ENCODE results near the gene MMP2.

MMP2 gene

GRCh38 chr16:55515111-55515510, 36.1 kb downstream of the MMP2 start:
- Mint-ChIP-seq H3K36me3 (ENCODE audit: insufficient read depth) (no peaks in the 10 kb centered on the region), H3K4me1 (no peaks in the 10 kb centered on the region), H3K27me3 (peaks cover 50% of the 10 kb centered on the region), H3K9me3 (peaks cover 5% of the 10 kb centered on the region), H3K4me3 (no peak overlapping the region), H3K27ac (ENCODE audit: low read depth) (no peak overlapping the region)
- ATAC-seq (replicated peaks; ENCODE audit: extremely low read depth, poor library complexity, severe bottlenecking) (no peak), DNase-seq (ENCODE audit: low spot score in 2 of 2) (no peak)

- H3K4me3 Mint-ChIP-seq, result no peak overlapping the region
- H3K27me3 Mint-ChIP-seq, result peaks cover 12% of the 10 kb centered on the region
- DNase-seq (ENCODE audit: low spot score in 2 of 2) (no peak), ATAC-seq (replicated peaks; ENCODE audit: extremely low read depth, poor library complexity, severe bottlenecking) (no peak)
- H3K27ac Mint-ChIP-seq (ENCODE audit: low read depth), result no peak overlapping the region
- H3K36me3 Mint-ChIP-seq (ENCODE audit: insufficient read depth), result no peaks in the 10 kb centered on the region
- no peaks in the 10 kb centered on the region for H3K4me1 Mint-ChIP-seq
- no peaks in the 10 kb centered on the region for H3K9me3 Mint-ChIP-seq
Observed at GRCh38 chr16:55521792-55522191, 42.8 kb downstream of the MMP2 start.

DNA sequence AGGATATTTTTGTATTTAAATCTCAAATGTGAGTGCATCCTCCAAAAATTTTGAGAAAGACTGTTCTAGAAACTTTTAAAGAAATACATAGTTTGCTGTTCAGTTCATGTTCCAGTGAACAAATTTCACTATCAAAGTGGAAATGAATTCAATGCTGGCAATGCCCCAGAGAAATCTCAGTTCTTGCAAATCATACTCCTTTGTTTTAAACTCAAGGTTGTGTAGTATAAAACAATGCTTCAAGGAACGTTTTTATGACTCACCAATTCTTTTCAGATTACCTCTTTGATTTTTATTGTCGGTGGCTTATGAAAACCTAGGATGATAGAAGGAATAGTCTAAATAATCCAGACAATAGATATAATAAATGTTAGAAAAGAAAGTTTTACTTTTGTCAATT, 47.4 kb downstream of the MMP2 start:
- H3K27me3 Mint-ChIP-seq, result peaks cover 21% of the 10 kb centered on the region
- no peaks in the 10 kb centered on the region for H3K9me3 Mint-ChIP-seq
- H3K4me1 Mint-ChIP-seq, result no peaks in the 10 kb centered on the region
- H3K27ac Mint-ChIP-seq (ENCODE audit: low read depth), result no peak overlapping the region
- peaks cover 1% of the 10 kb centered on the region for H3K36me3 Mint-ChIP-seq (ENCODE audit: insufficient read depth)
- no peak for ATAC-seq (replicated peaks; ENCODE audit: extremely low read depth, poor library complexity, severe bottlenecking)
- DNase-seq (ENCODE audit: low spot score in 2 of 2), result no peak
- no peak overlapping the region for H3K4me3 Mint-ChIP-seq

DNA sequence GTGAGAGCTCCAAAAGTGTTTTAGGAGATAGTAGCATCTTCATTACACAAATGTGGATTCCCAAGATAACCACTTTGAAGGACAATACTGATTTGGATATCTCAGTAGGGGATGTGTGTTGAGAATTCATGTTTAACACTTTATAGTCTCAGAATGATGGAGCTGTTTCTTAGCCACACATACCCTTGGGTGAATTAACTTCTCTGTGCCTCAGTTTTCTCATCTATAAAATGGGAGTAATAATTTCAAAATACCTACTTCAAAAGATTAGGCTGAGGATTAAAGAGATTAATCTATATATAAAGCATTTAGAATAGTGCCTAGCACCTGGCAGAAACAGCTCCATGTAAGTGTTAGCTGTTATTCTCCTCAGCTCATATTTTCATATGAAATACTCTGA, 48.9 kb downstream of the MMP2 start:
- Mint-ChIP-seq H3K4me3 (no peak overlapping the region), H3K27ac (ENCODE audit: low read depth) (no peak overlapping the region)

DNA sequence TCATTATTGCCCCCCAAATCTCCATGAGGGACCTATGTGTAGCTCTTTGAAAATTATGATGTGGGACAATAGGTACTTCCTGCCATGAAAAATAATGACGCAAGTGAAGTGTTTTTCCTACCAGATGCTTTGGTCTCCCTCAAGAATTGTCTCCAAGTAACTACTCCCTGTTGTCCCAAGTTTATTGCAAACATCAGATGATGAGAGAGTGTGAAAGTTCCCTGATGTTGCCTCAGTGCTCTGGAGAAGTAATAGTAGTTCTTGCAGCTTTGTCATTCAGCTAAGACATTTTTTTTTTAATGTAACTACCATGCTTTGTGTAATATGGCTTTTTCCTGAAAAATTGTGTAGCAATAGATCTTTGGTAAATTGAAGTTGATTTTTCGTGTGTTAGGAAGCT, 50.0 kb downstream of the MMP2 start:
- no peak for ATAC-seq (replicated peaks; ENCODE audit: extremely low read depth, poor library complexity, severe bottlenecking)
- Mint-ChIP-seq H3K9me3 (no peaks in the 10 kb centered on the region), H3K36me3 (ENCODE audit: insufficient read depth) (peaks cover 1% of the 10 kb centered on the region), H3K4me3 (no peak overlapping the region), H3K27me3 (peaks cover 21% of the 10 kb centered on the region), H3K27ac (ENCODE audit: low read depth) (no peak overlapping the region), H3K4me1 (no peaks in the 10 kb centered on the region)
- no peak for DNase-seq (ENCODE audit: low spot score in 2 of 2)

More for the DNA sequence above, 48.9 kb downstream of the MMP2 start:
- H3K9me3 Mint-ChIP-seq, result no peaks in the 10 kb centered on the region
- peaks cover 1% of the 10 kb centered on the region for H3K36me3 Mint-ChIP-seq (ENCODE audit: insufficient read depth)
- ATAC-seq (replicated peaks; ENCODE audit: extremely low read depth, poor library complexity, severe bottlenecking) (no peak), DNase-seq (ENCODE audit: low spot score in 2 of 2) (no peak)
- H3K4me1 Mint-ChIP-seq, result no peaks in the 10 kb centered on the region
- H3K27me3 Mint-ChIP-seq, result peaks cover 21% of the 10 kb centered on the region

DNA sequence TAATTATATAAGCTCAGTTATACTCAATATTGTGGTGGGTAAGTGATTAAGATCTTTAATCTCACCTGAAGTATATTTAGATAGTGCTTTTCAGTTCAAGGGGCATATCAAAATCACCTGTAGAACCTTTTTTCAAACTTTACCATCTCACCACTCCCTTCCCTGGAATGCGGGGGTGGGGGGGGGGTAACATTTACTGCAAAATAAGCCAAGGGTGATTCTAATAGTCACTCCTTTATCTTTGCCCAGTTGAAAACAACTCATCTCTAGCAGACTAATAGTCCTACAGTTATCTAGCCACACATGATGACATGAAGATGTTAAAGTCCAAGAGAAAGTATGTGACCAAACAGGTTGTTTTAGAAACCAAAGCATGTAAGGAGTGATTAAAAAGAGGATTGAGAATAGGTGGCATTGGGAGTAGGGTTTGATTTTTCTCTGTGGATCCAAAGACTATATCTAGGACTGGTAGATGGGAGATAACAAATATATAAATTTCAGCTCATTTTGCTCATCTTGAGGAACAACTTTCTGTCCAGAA, 51.4 kb downstream of the MMP2 start:
- ATAC-seq (replicated peaks; ENCODE audit: extremely low read depth, poor library complexity, severe bottlenecking), result no peak
- no peak overlapping the region for H3K27ac Mint-ChIP-seq (ENCODE audit: low read depth)
- H3K27me3 Mint-ChIP-seq, result peaks cover 21% of the 10 kb centered on the region

GRCh38 chr16:55532227-55532626, 53.2 kb downstream of the MMP2 start:
- Mint-ChIP-seq H3K4me3 (no peak overlapping the region), H3K27ac (ENCODE audit: low read depth) (no peak overlapping the region), H3K9me3 (no peaks in the 10 kb centered on the region), H3K27me3 (peaks cover 21% of the 10 kb centered on the region), H3K36me3 (ENCODE audit: insufficient read depth) (peaks cover 1% of the 10 kb centered on the region), H3K4me1 (no peaks in the 10 kb centered on the region)
- DNase-seq (ENCODE audit: low spot score in 2 of 2) (no peak), ATAC-seq (replicated peaks; ENCODE audit: extremely low read depth, poor library complexity, severe bottlenecking) (no peak)

More for the DNA sequence above, 51.4 kb downstream of the MMP2 start:
- H3K4me1 Mint-ChIP-seq, result no peaks in the 10 kb centered on the region
- no peak for DNase-seq (ENCODE audit: low spot score in 2 of 2)
- peaks cover 1% of the 10 kb centered on the region for H3K36me3 Mint-ChIP-seq (ENCODE audit: insufficient read depth)
- H3K9me3 Mint-ChIP-seq, result no peaks in the 10 kb centered on the region
- H3K4me3 Mint-ChIP-seq, result no peak overlapping the region

- H3K4me3 Mint-ChIP-seq, result no peak overlapping the region
- no peak overlapping the region for H3K27ac Mint-ChIP-seq (ENCODE audit: low read depth)
- no peak for ATAC-seq (replicated peaks; ENCODE audit: extremely low read depth, poor library complexity, severe bottlenecking)
- H3K36me3 Mint-ChIP-seq (ENCODE audit: insufficient read depth), result peaks cover 1% of the 10 kb centered on the region
- H3K27me3 Mint-ChIP-seq, result peaks cover 9% of the 10 kb centered on the region
- no peaks in the 10 kb centered on the region for H3K4me1 Mint-ChIP-seq
- DNase-seq (ENCODE audit: low spot score in 2 of 2), result no peak
- no peaks in the 10 kb centered on the region for H3K9me3 Mint-ChIP-seq
Observed at GRCh38 chr16:55534756-55535155, 55.8 kb downstream of the MMP2 start.

GRCh38 chr16:55539049-55539448, 60.1 kb downstream of the MMP2 start:
- DNase-seq (ENCODE audit: low spot score in 2 of 2), result no peak

GRCh38 chr16:55539488-55539887, 60.5 kb downstream of the MMP2 start:
- Mint-ChIP-seq H3K36me3 (ENCODE audit: insufficient read depth) (no peaks in the 10 kb centered on the region), H3K4me3 (no peak overlapping the region), H3K9me3 (no peaks in the 10 kb centered on the region), H3K4me1 (no peaks in the 10 kb centered on the region), H3K27ac (ENCODE audit: low read depth) (no peak overlapping the region), H3K27me3 (no peaks in the 10 kb centered on the region)
- DNase-seq (ENCODE audit: low spot score in 2 of 2) (no peak), ATAC-seq (replicated peaks; ENCODE audit: extremely low read depth, poor library complexity, severe bottlenecking) (no peak)

More at GRCh38 chr16:55539049-55539448, 60.1 kb downstream of the MMP2 start:
- no peaks in the 10 kb centered on the region for H3K4me1 Mint-ChIP-seq
- H3K4me3 Mint-ChIP-seq, result no peak overlapping the region
- H3K9me3 Mint-ChIP-seq, result no peaks in the 10 kb centered on the region
- no peaks in the 10 kb centered on the region for H3K27me3 Mint-ChIP-seq
- H3K36me3 Mint-ChIP-seq (ENCODE audit: insufficient read depth), result no peaks in the 10 kb centered on the region
- ATAC-seq (replicated peaks; ENCODE audit: extremely low read depth, poor library complexity, severe bottlenecking), result no peak
- H3K27ac Mint-ChIP-seq (ENCODE audit: low read depth), result no peak overlapping the region

DNA sequence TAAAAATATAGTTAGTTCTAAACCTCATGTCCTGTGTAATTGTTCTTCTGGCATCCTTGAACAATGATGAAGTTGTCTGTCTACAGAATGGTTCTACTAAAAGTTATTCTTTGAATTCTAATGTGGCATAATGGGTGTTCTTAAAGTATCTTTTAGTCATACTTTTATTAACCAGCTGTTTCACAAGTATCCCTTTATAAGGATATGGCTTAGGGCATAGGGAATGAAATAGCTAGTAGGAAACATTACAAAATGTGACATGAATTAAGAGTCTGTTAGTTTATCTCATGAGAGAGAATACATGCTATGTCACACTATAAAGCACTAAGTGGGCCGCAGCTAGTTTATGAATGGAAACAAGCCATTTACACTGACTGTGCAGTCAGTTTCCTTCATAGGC, 61.2 kb downstream of the MMP2 start:
- Mint-ChIP-seq H3K27me3 (no peaks in the 10 kb centered on the region), H3K9me3 (no peaks in the 10 kb centered on the region), H3K36me3 (ENCODE audit: insufficient read depth) (no peaks in the 10 kb centered on the region), H3K4me3 (no peak overlapping the region), H3K27ac (ENCODE audit: low read depth) (no peak overlapping the region), H3K4me1 (no peaks in the 10 kb centered on the region)
- no peak for DNase-seq (ENCODE audit: low spot score in 2 of 2)
- no peak for ATAC-seq (replicated peaks; ENCODE audit: extremely low read depth, poor library complexity, severe bottlenecking)

DNA sequence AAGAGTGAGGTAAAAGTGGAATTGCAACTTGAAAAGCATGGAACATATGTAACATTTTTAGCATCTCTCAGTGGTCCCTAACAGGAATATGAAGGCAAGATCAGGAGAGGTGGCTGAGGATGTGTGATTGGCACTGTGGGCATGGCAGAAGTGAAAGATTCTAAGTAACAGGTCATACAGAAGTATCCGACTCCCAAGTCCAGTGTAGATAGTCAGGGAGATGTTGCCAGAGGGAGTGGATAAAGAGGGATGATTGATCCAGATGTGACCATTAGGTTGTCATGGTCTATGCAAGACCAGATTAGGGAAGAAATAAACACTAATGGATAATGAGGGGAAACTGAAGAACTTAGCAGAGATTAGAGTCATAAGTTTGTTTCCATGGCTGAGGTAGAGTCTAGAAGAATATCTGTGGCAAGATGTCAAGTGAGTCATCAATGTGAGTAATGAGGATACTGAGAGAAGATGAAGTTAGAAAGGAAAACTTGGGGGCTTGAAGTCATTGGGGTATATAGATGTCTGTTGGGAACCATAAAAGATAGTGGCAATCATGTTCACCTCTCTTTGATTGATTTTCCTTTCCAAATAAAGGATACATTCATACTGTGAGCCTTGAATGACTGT, 63.6 kb downstream of the MMP2 start:
- no peaks in the 10 kb centered on the region for H3K36me3 Mint-ChIP-seq (ENCODE audit: insufficient read depth)
- DNase-seq (ENCODE audit: low spot score in 2 of 2) (no peak), ATAC-seq (replicated peaks; ENCODE audit: extremely low read depth, poor library complexity, severe bottlenecking) (no peak)
- H3K27me3 Mint-ChIP-seq, result no peaks in the 10 kb centered on the region
- no peak overlapping the region for H3K4me3 Mint-ChIP-seq
- no peaks in the 10 kb centered on the region for H3K4me1 Mint-ChIP-seq
- H3K27ac Mint-ChIP-seq (ENCODE audit: low read depth), result no peak overlapping the region
- H3K9me3 Mint-ChIP-seq, result no peaks in the 10 kb centered on the region

GRCh38 chr16:55543472-55543871, 64.5 kb downstream of the MMP2 start:
- DNase-seq (ENCODE audit: low spot score in 2 of 2), result no peak

More at GRCh38 chr16:55543472-55543871, 64.5 kb downstream of the MMP2 start:
- H3K4me3 Mint-ChIP-seq, result no peak overlapping the region
- no peaks in the 10 kb centered on the region for H3K9me3 Mint-ChIP-seq
- no peaks in the 10 kb centered on the region for H3K36me3 Mint-ChIP-seq (ENCODE audit: insufficient read depth)
- no peaks in the 10 kb centered on the region for H3K4me1 Mint-ChIP-seq
- no peak overlapping the region for H3K27ac Mint-ChIP-seq (ENCODE audit: low read depth)
- no peaks in the 10 kb centered on the region for H3K27me3 Mint-ChIP-seq
- no peak for ATAC-seq (replicated peaks; ENCODE audit: extremely low read depth, poor library complexity, severe bottlenecking)
